GM13977 (cell line): ENCODE data around the gene SEMA6C.
"Not testable (repeated sequence)": the region's sequence is repeated elsewhere in the genome, so short reads cannot be mapped to it uniquely, and the experiment has no call there.

Experiments used
- DNase-seq: peaks from one replicate; pipeline ENCODE4 v3.0.0; 2012; ENCODE audit warnings: low spot score
- in situ Hi-C: fragments of 300-500 bp; cut with MboI; formaldehyde crosslinking; loops from one replicate; pipeline ENCODE4 v1.12.0; 2022; ENCODE audit warnings: low sequenced_read_pairs, low pct_unique_long_range_greater_than_20kb, mixed read lengths, inconsistent platforms; ENCODE audit not compliant: unreplicated experiment
- TF ChIP-seq, protein P1 (sequence below): IDR thresholded peaks from 2 replicates; pipeline ENCODE4 v1.5.1; 2012; ENCODE audit warnings: mild to moderate bottlenecking, control low read depth; ENCODE audit not compliant: insufficient read depth; ENCODE audit errors: extremely low read depth, missing control alignments

Gene SEMA6C

DNA sequence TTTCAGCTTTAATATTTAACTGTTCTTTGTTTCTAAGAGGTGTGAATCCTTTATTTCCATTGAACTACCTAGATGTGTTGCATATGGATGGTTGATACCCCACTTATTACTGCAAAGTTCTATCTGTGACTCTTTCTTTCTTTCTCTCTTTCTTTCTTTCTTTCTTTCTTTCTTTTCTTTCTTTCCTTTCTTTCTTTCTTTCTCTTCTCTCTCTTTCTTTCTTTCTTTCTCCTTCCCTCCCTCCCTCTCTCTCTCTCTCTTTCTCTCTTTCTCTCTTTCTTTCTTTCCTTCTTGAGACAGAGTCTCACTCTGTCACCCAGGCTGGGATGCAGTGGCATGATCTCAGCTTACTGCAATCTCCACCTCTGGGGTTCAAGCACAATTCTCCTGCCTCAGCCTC lies 41.8 kb downstream of the SEMA6C start:
- TF ChIP-seq, protein P1, sequence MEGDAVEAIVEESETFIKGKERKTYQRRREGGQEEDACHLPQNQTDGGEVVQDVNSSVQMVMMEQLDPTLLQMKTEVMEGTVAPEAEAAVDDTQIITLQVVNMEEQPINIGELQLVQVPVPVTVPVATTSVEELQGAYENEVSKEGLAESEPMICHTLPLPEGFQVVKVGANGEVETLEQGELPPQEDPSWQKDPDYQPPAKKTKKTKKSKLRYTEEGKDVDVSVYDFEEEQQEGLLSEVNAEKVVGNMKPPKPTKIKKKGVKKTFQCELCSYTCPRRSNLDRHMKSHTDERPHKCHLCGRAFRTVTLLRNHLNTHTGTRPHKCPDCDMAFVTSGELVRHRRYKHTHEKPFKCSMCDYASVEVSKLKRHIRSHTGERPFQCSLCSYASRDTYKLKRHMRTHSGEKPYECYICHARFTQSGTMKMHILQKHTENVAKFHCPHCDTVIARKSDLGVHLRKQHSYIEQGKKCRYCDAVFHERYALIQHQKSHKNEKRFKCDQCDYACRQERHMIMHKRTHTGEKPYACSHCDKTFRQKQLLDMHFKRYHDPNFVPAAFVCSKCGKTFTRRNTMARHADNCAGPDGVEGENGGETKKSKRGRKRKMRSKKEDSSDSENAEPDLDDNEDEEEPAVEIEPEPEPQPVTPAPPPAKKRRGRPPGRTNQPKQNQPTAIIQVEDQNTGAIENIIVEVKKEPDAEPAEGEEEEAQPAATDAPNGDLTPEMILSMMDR = no peak
- in situ Hi-C loops = no loop called here
- no peak for DNase-seq

DNA sequence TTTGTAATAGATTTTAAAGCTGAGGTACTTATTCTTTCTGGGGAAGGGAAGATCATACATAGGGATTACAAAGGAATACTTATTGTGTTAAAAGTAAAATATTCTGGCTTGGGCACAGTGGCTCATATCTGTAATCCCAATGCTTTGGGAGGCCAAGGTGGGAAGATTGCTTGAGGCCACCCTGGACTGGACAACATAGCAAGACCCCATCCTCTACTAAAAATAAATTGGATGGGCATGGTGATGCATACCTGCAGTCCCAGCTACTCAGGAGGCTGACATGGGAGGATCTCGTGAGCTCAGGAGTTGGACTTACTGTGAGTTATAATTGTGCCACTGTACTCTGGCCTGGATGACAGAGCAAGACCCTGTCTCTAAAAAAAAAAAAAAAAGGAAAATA lies 48.3 kb downstream of the SEMA6C start:
- TF ChIP-seq, protein P1 = no peak
- in situ Hi-C loops = no loop called here
- no peak for DNase-seq

DNA sequence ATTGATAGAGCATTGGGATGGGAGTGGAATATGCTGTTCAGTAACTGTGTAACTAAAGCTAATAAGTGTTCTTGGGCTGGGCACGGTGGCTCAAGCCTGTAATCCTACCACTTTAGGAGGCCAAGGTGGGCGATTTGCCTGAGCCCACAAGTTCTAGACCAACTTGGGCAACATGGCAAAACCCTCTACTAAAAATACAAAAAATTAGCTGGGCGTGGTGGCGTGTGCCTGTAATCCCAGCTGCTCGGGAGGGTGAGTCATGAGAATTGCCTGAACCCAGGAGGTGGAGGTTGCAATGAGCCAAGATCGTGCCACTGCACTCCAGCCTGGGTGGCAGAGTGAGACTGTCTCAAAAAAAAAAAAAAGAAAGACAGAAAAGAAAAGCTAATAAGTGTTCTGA lies 49.0 kb downstream of the SEMA6C start:
- DNase-seq, in situ Hi-C loops: not testable (repeated sequence)

DNA sequence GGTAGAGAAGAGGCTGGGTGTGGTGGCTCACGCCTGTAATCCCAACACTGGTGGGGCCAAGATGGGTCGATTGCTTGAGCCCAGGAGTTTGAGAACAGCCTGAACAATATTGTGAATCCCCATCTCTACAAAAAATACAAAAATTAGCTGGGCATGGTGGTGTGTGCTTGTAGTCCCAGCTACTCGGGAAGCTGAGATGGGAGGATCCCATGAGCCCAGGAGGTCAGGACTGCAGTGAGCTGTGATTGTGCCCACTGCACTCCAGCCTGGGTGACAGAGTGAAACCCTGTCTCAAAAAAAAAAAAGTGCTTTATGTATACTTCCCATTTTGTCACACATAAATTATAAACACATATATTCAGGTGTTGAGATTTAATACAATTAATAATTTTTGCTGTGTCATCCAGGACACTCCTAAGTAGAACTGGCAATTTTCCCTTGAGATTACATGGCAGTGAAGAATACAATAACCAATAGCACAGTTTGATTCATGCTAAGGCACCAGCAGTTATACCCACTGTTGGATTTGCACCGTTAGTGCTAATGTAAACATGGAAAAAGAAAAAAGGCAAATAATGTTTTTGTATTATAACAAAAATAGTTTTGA lies 60.4 kb downstream of the SEMA6C start:
- TF ChIP-seq, protein P1 = no peak
- in situ Hi-C loops = no loop called here
- no peak for DNase-seq
